NCI-H510A (cell line): ENCODE measurements around the gene BCL2.

Source experiments
- DNase-seq: peaks from one replicate; lab custom pipeline; 2025; lab: John Stamatoyannopoulos, UW

Gene BCL2

GRCh38 chr18:63140038-63140450, 179.5 kb downstream of the BCL2 start:
- DNase-seq = no peak

GRCh38 chr18:63138436-63139340, 180.9 kb downstream of the BCL2 start:
- no peak for DNase-seq

GRCh38 chr18:63137999-63138435, 181.6 kb downstream of the BCL2 start:
- no peak for DNase-seq

- DNase-seq = no peak
Observed at GRCh38 chr18:63135101-63135500, 184.5 kb downstream of the BCL2 start.

- peak; percentile 68 for DNase-seq
Observed at GRCh38 chr18:63132819-63133200, 186.8 kb downstream of the BCL2 start.

- peak; percentile 37 for DNase-seq
Observed at GRCh38 chr18:63131959-63132818, 187.4 kb downstream of the BCL2 start.

GRCh38 chr18:63131106-63131958, 188.2 kb downstream of the BCL2 start:
- DNase-seq = peak; percentile 37

- DNase-seq = no peak
Observed at GRCh38 chr18:63130176-63130575, 189.4 kb downstream of the BCL2 start.

- DNase-seq = no peak
Observed at GRCh38 chr18:63128237-63128974, 191.2 kb downstream of the BCL2 start.

GRCh38 chr18:63126134-63127069, 193.2 kb downstream of the BCL2 start:
- no peak for DNase-seq

GRCh38 chr18:63120620-63121019, 198.9 kb downstream of the BCL2 start:
- DNase-seq = no peak

- peak; percentile 17 for DNase-seq
Observed at GRCh38 chr18:63119647-63120046, 199.9 kb downstream of the BCL2 start.

GRCh38 chr18:63113899-63114565, 205.5 kb downstream of the BCL2 start:
- no peak for DNase-seq

- DNase-seq = no peak
Observed at GRCh38 chr18:63112706-63113105, 206.9 kb downstream of the BCL2 start.

- DNase-seq = peak; percentile 74
Observed at GRCh38 chr18:63111671-63112402, 207.7 kb downstream of the BCL2 start.

- DNase-seq = no peak
Observed at GRCh38 chr18:63109802-63110201, 209.8 kb downstream of the BCL2 start.

GRCh38 chr18:63109022-63109421, 210.5 kb downstream of the BCL2 start:
- DNase-seq = no peak

GRCh38 chr18:63107931-63108330, 211.6 kb downstream of the BCL2 start:
- DNase-seq = no peak
